Ovary (tissue), 3 donors: ENCODE data around the gene TRIM10.

ENCODE experiments used
- CTCF ChIP-seq, 3 donors: fragments of 450-650 bp in 2 of 3; fragments of 200-600 bp in 1 of 3; IDR thresholded peaks; one replicate each; pipeline versions ENCODE4 v1.5.1 to v1.8.0; 2016 to 2022; ENCODE audit warnings: antibody characterized with exemption in 3 of 3, mild to moderate bottlenecking in 1 of 3
- EP300 ChIP-seq: sonication (generic); formaldehyde crosslinking; IDR thresholded peaks from one replicate; pipeline ENCODE4 v1.6.1; 2017; ENCODE audit warnings: antibody characterized with exemption
- POLR2A ChIP-seq: fragments of 450-650 bp; IDR thresholded peaks from one replicate; pipeline ENCODE4 v1.6.1; 2017; ENCODE audit warnings: antibody characterized with exemption, mild to moderate bottlenecking, moderate library complexity
- donor health status: DM: no; HTN: no; CAD: no.

GRCh38 chr6:30185846-30186484 lies 25.0 kb upstream of the TRIM10 start:
- no peak for TF ChIP-seq CTCF (IDR thresholded peaks at IDR 0.05)
- TF ChIP-seq EP300: no peak
- TF ChIP-seq POLR2A: no peak
